Suprapubic skin (tissue), 4 donors: Measurements from ENCODE around the gene SUN2. TPM values are rescaled to one million over a fixed set of nuclear protein-coding genes. Genes with fewer than 3 reads are reported as not detected.

ENCODE experiments used
- DNase-seq, 2 donors: peaks; one replicate each; pipeline ENCODE4 v3.0.0-alpha.2; 2019; ENCODE audit warnings: low spot score in 2 of 2
- H3K27ac ChIP-seq: fragments of 200-600 bp; sonication (generic); one replicate; pipeline ENCODE4 v1.5.1; 2019
- H3K27me3 ChIP-seq: fragments of 200-600 bp; sonication (generic); one replicate; pipeline ENCODE4 v1.5.1; 2019
- H3K36me3 ChIP-seq: fragments of 200-600 bp; sonication (generic); one replicate; pipeline ENCODE4 v1.5.1; 2019
- H3K4me1 ChIP-seq: fragments of 200-600 bp; sonication (generic); one replicate; pipeline ENCODE4 v1.5.1; 2019
- H3K4me3 ChIP-seq: fragments of 200-600 bp; sonication (generic); one replicate; pipeline ENCODE4 v1.5.1; 2019; ENCODE audit warnings: mild to moderate bottlenecking
- H3K9me3 ChIP-seq: fragments of 200-600 bp; sonication (generic); one replicate; pipeline ENCODE4 v1.5.1; 2019
- CTCF ChIP-seq, 2 donors: fragments of 200-600 bp in 1 of 2; fragments of 450-650 bp in 1 of 2; sonication (generic) in 1 of 2; IDR thresholded peaks; one replicate each; pipeline ENCODE4 v1.5.1; 2016 to 2019; ENCODE audit warnings: antibody characterized with exemption in 2 of 2, mild to moderate bottlenecking in 1 of 2, moderate library complexity in 1 of 2
- EP300 ChIP-seq: sonication (generic); formaldehyde crosslinking; IDR thresholded peaks from one replicate; pipeline ENCODE4 v1.6.1; 2017; ENCODE audit warnings: antibody characterized with exemption
- POLR2A ChIP-seq, 2 donors: fragments of 450-650 bp; IDR thresholded peaks; one replicate each; pipeline ENCODE4 v1.6.1; 2017; ENCODE audit warnings: antibody characterized with exemption in 2 of 2, mild to moderate bottlenecking in 2 of 2, moderate library complexity in 2 of 2
- POLR2AphosphoS5 ChIP-seq, 3 donors: sonication (generic); formaldehyde crosslinking; IDR thresholded peaks; one replicate each; pipeline ENCODE4 v1.6.1; 2017; ENCODE audit warnings: antibody characterized with exemption in 3 of 3
- WGBS: methylation state at CpG from one replicate; pipeline ENCODE4 v1.1.5; 2018; 5-methylcytosine and 5-hydroxymethylcytosine counted together
- total RNA-seq, 4 donors: library from RNA; depleted of rRNA; stranded (reverse); fragments of >200 nt; gene quantifications; one replicate each; pipeline ENCODE4 v1.1.0, GENCODE V29; 2016

The SUN2 gene
- total RNA-seq, 4 donors from 2014 or later, result 186 to 262 (median 232) TPM

- Histone ChIP-seq H3K9me3 (no peaks in the 10 kb centered on the region), H3K27me3 (no peaks in the 10 kb centered on the region), H3K4me1 (peaks cover 21% of the 10 kb centered on the region), H3K36me3 (peaks cover 79% of the 10 kb centered on the region), H3K27ac (no peak overlapping the region), H3K4me3 (no peak overlapping the region)
- TF ChIP-seq CTCF (IDR thresholded peaks at IDR 0.05) (no peak), POLR2A (IDR thresholded peaks at IDR 0.05) (no peak), EP300 (no peak), POLR2AphosphoS5 (IDR thresholded peaks at IDR 0.05) (no peak)
- 84% methylated on average over 19 of the region's 21 CpGs for WGBS
- no peak for DNase-seq
Measured at GRCh38 chr22:38737302-38738060, 18.3 kb downstream of the SUN2 start.

GRCh38 chr22:38736257-38736570 is 19.6 kb downstream of the SUN2 start:
- peak in 1 of 2 donors; percentile 77 for DNase-seq
- H3K4me1 ChIP-seq, result peaks cover 27% of the 10 kb centered on the region
- WGBS, result 90% methylated on average over 4 of the region's 7 CpGs
- no peak overlapping the region for H3K4me3 ChIP-seq
- H3K36me3 ChIP-seq, result peaks cover 77% of the 10 kb centered on the region
- H3K27ac ChIP-seq, result no peak overlapping the region
- no peak for TF ChIP-seq POLR2AphosphoS5 (IDR thresholded peaks at IDR 0.05)
- no peak for TF ChIP-seq POLR2A (IDR thresholded peaks at IDR 0.05)
- TF ChIP-seq EP300, result no peak
- no peak for TF ChIP-seq CTCF (IDR thresholded peaks at IDR 0.05)
- no peaks in the 10 kb centered on the region for H3K27me3 ChIP-seq
- no peaks in the 10 kb centered on the region for H3K9me3 ChIP-seq

- WGBS, result 26% methylated on average over 3 of the region's 15 CpGs
- TF ChIP-seq POLR2AphosphoS5 (IDR thresholded peaks at IDR 0.05) (no peak), EP300 (no peak), POLR2A (IDR thresholded peaks at IDR 0.05) (no peak), CTCF (IDR thresholded peaks at IDR 0.05) (no peak)
- no peaks in the 10 kb centered on the region for H3K9me3 ChIP-seq
- H3K27ac ChIP-seq, result no peak overlapping the region
- H3K36me3 ChIP-seq, result peaks cover 77% of the 10 kb centered on the region
- H3K4me1 ChIP-seq, result peaks cover 27% of the 10 kb centered on the region
- no peaks in the 10 kb centered on the region for H3K27me3 ChIP-seq
- H3K4me3 ChIP-seq, result no peak overlapping the region
- DNase-seq, result no peak
Measured at GRCh38 chr22:38735465-38736256, 20.1 kb downstream of the SUN2 start.

- no peaks in the 10 kb centered on the region for H3K9me3 ChIP-seq
- H3K4me1 ChIP-seq, result peaks cover 27% of the 10 kb centered on the region
- H3K27ac ChIP-seq, result no peak overlapping the region
- no peak overlapping the region for H3K4me3 ChIP-seq
- H3K36me3 ChIP-seq, result peaks cover 77% of the 10 kb centered on the region
- no peaks in the 10 kb centered on the region for H3K27me3 ChIP-seq
- WGBS, result 85% methylated on average over 7 of the region's 7 CpGs
- no peak for TF ChIP-seq POLR2A (IDR thresholded peaks at IDR 0.05)
- TF ChIP-seq POLR2AphosphoS5 (IDR thresholded peaks at IDR 0.05), result no peak
- no peak for TF ChIP-seq EP300
- TF ChIP-seq CTCF (IDR thresholded peaks at IDR 0.05), result no peak
- DNase-seq, result no peak
Measured at GRCh38 chr22:38735126-38735464, 20.7 kb downstream of the SUN2 start.

GRCh38 chr22:38734421-38735100 is 21.2 kb downstream of the SUN2 start:
- Histone ChIP-seq H3K9me3 (no peaks in the 10 kb centered on the region), H3K4me3 (no peak overlapping the region), H3K4me1 (peaks cover 27% of the 10 kb centered on the region), H3K36me3 (peaks cover 77% of the 10 kb centered on the region), H3K27me3 (no peaks in the 10 kb centered on the region), H3K27ac (no peak overlapping the region)
- TF ChIP-seq POLR2A (IDR thresholded peaks at IDR 0.05), result no peak
- TF ChIP-seq CTCF (IDR thresholded peaks at IDR 0.05), result no peak
- TF ChIP-seq POLR2AphosphoS5 (IDR thresholded peaks at IDR 0.05), result no peak
- TF ChIP-seq EP300, result no peak
- WGBS, result 84% methylated on average over 9 of the region's 13 CpGs
- no peak for DNase-seq
